ENCODE data around the gene PLP2.
A peak's percentile ranks its signal among the peaks of the same experiment; 100 is the strongest.

PLP2 gene

GRCh38 chrX:49199906-49200771, 28.4 kb downstream of the PLP2 start, which contains the start of gene SYP:
Gene SYP, minus strand, starts transcription at chrX:49200193. Its CDS starts 7 bp downstream, at chrX:49200186.
- H3K27ac ChIP-seq: peak within 1 kb of the TSS; percentile 56
- TF ChIP-seq ZFX (IDR thresholded peaks at IDR 0.05; ENCODE audit: borderline replicate concordance): no peak
- TF ChIP-seq CTCF (IDR thresholded peaks at IDR 0.05): no peak

GRCh38 chrX:49202022-49202421, 30.3 kb downstream of the PLP2 start:
- no peak overlapping the region for H3K27ac ChIP-seq
- no peak for TF ChIP-seq ZFX (IDR thresholded peaks at IDR 0.05; ENCODE audit: borderline replicate concordance)
- no peak for TF ChIP-seq CTCF (IDR thresholded peaks at IDR 0.05)

GRCh38 chrX:49203536-49203935, 31.8 kb downstream of the PLP2 start:
- no peak for TF ChIP-seq ZFX (IDR thresholded peaks at IDR 0.05; ENCODE audit: borderline replicate concordance)
- TF ChIP-seq CTCF (IDR thresholded peaks at IDR 0.05): no peak
- H3K27ac ChIP-seq: no peak overlapping the region

GRCh38 chrX:49204017-49204416, 32.3 kb downstream of the PLP2 start:
- no peak for TF ChIP-seq CTCF (IDR thresholded peaks at IDR 0.05)
- no peak for TF ChIP-seq ZFX (IDR thresholded peaks at IDR 0.05; ENCODE audit: borderline replicate concordance)
- no peak overlapping the region for H3K27ac ChIP-seq

GRCh38 chrX:49204709-49205108, 33.0 kb downstream of the PLP2 start:
- H3K27ac ChIP-seq: no peak overlapping the region
- no peak for TF ChIP-seq CTCF (IDR thresholded peaks at IDR 0.05)
- TF ChIP-seq ZFX (IDR thresholded peaks at IDR 0.05; ENCODE audit: borderline replicate concordance): no peak

GRCh38 chrX:49205443-49205842, 33.7 kb downstream of the PLP2 start:
- no peak overlapping the region for H3K27ac ChIP-seq
- TF ChIP-seq ZFX (IDR thresholded peaks at IDR 0.05; ENCODE audit: borderline replicate concordance) (no peak), CTCF (IDR thresholded peaks at IDR 0.05) (no peak)

- no peak for TF ChIP-seq ZFX (IDR thresholded peaks at IDR 0.05; ENCODE audit: borderline replicate concordance)
- TF ChIP-seq CTCF (IDR thresholded peaks at IDR 0.05): no peak
- no peak overlapping the region for H3K27ac ChIP-seq
Observed at GRCh38 chrX:49206543-49206942, 34.8 kb downstream of the PLP2 start.

Measured in 22Rv1 (cell line).